Ovary (tissue), 9 donors: ENCODE results near the gene NUPR1. TPM values are rescaled to one million over a fixed set of nuclear protein-coding genes. Genes with fewer than 3 reads are reported as not detected.

ENCODE experiments used
- DNase-seq, 5 donors: peaks; one replicate each; pipeline ENCODE4 v3.0.0-alpha.2; 2019 to 2020
- H3K27ac ChIP-seq, 2 donors: fragments of 200-600 bp; one replicate each; pipeline versions ENCODE4 v1.5.1 to v1.8.0; 2019 to 2022
- H3K27me3 ChIP-seq: fragments of 200-600 bp; one replicate; pipeline ENCODE4 v1.8.0; 2022
- H3K36me3 ChIP-seq: fragments of 200-600 bp; sonication (generic); one replicate; pipeline ENCODE4 v1.5.1; 2019
- H3K4me1 ChIP-seq: one replicate; pipeline ENCODE4 v1.8.1; 2013; ENCODE audit warnings: mild to moderate bottlenecking, moderate library complexity; ENCODE audit not compliant: insufficient read depth
- H3K4me3 ChIP-seq: fragments of 200-600 bp; sonication (generic); one replicate; pipeline ENCODE4 v1.5.1; 2017
- H3K9me3 ChIP-seq, 2 donors: fragments of 200-600 bp in 1 of 2; sonication (generic) in 1 of 2; one replicate each; pipeline versions ENCODE4 v1.5.1 to v1.8.1; 2013 to 2019; ENCODE audit warnings: mild to moderate bottlenecking in 1 of 2, moderate library complexity in 1 of 2
- CTCF ChIP-seq, 3 donors: fragments of 450-650 bp in 2 of 3; fragments of 200-600 bp in 1 of 3; IDR thresholded peaks; one replicate each; pipeline versions ENCODE4 v1.5.1 to v1.8.0; 2016 to 2022; ENCODE audit warnings: antibody characterized with exemption in 3 of 3, mild to moderate bottlenecking in 1 of 3
- EP300 ChIP-seq: sonication (generic); formaldehyde crosslinking; IDR thresholded peaks from one replicate; pipeline ENCODE4 v1.6.1; 2017; ENCODE audit warnings: antibody characterized with exemption
- POLR2A ChIP-seq: fragments of 450-650 bp; IDR thresholded peaks from one replicate; pipeline ENCODE4 v1.6.1; 2017; ENCODE audit warnings: antibody characterized with exemption, mild to moderate bottlenecking, moderate library complexity
- WGBS, 3 donors: extraction: QIAGEN DNeasy Blood & Tissue Kit in 1 of 3; methylation state at CpG; one replicate each; pipeline versions ENCODE4 v1.1.5 to v1.1.7; 2013 to 2017; 5-methylcytosine and 5-hydroxymethylcytosine counted together
- intact Hi-C, 4 donors: fragments of 100-400 bp; cut with DNase I; formaldehyde crosslinking; loops; one replicate each; pipeline versions ENCODE4 v1.11.0 to v1.15.1; 2022 to 2023
- polyA plus RNA-seq, 2 donors: library from polyadenylated mRNA; stranded (reverse); fragments of 200-250 nt in 1 of 2; fragments of 350-450 nt in 1 of 2; fragmentation: Illumina TruSeq in 1 of 2; extraction: RNeasy Lipid Tissue Mini Kit (QIAGEN cat#74804) in 1 of 2; gene quantifications; one replicate each; pipeline ENCODE4 v1.2.3, GENCODE V29; 2013 to 2014
- total RNA-seq, 7 donors: library from RNA; depleted of rRNA in 2 of 7; stranded (reverse); fragments of >200 nt in 2 of 7; fragmentation: NEBNext Ultra II Directional in 3 of 7; extraction: Animal tissue kit (Norgen Biotek cat#: 25700) in 3 of 7; gene quantifications; one replicate each; pipeline versions ENCODE4 v1.1.0 to v1.2.4, GENCODE V29; 2016 to 2023
- donor health status: DM: no; HTN: no; CAD: no; lungs with moderate emphysema.
- donor health status: DM: no; HTN: no; CAD: no.
- donor health status: Bipolar disorder and iron deficiency.
- donor health status: DM: yes; HTN: yes; CAD: no.
- donor health status: DM: no; HTN: no; CAD: no.
- donor health status: DM: yes; HTN: yes; CAD: no.

The NUPR1 gene
- total and polyA plus RNA-seq, 9 donors: 25.5 to 366 (median 129) TPM

- Histone ChIP-seq H3K27ac (no peak overlapping the region), H3K4me1 (no peaks in the 10 kb centered on the region), H3K27me3 (no peaks in the 10 kb centered on the region), H3K36me3 (no peaks in the 10 kb centered on the region), H3K9me3 (no peaks in the 10 kb centered on the region), H3K4me3 (no peak overlapping the region)
- intact Hi-C loops: loop anchor here in 2 of 4 donors (10.0 kb wide), 1 partner anchor 49 kb away; no protein-coding TSS in a partner anchor
- 84 to 87% (median 87%) methylated on average over 20 of the region's 20 CpGs for WGBS, 3 donors
- no peak for DNase-seq
- TF ChIP-seq EP300: no peak
- TF ChIP-seq POLR2A: no peak
- no peak for TF ChIP-seq CTCF (IDR thresholded peaks at IDR 0.05)
These were observed 42.7 kb downstream of the NUPR1 start for GRCh38 chr16:28495795-28496749.

- Histone ChIP-seq H3K4me3 (no peak overlapping the region), H3K36me3 (no peaks in the 10 kb centered on the region), H3K27ac (no peak overlapping the region), H3K9me3 (no peaks in the 10 kb centered on the region), H3K27me3 (no peaks in the 10 kb centered on the region), H3K4me1 (peaks cover 2% of the 10 kb centered on the region)
- intact Hi-C loops: loop anchor here in 2 of 4 donors (10.0 kb wide), 1 partner anchor 50 kb away; no protein-coding TSS in a partner anchor
- no peak for DNase-seq
- 75 to 80% (median 77%) methylated on average over 13 of the region's 13 CpGs for WGBS, 3 donors
- TF ChIP-seq CTCF (IDR thresholded peaks at IDR 0.05) (no peak), EP300 (no peak), POLR2A (no peak)
These were observed 43.5 kb downstream of the NUPR1 start for GRCh38 chr16:28495098-28495793.

DNA sequence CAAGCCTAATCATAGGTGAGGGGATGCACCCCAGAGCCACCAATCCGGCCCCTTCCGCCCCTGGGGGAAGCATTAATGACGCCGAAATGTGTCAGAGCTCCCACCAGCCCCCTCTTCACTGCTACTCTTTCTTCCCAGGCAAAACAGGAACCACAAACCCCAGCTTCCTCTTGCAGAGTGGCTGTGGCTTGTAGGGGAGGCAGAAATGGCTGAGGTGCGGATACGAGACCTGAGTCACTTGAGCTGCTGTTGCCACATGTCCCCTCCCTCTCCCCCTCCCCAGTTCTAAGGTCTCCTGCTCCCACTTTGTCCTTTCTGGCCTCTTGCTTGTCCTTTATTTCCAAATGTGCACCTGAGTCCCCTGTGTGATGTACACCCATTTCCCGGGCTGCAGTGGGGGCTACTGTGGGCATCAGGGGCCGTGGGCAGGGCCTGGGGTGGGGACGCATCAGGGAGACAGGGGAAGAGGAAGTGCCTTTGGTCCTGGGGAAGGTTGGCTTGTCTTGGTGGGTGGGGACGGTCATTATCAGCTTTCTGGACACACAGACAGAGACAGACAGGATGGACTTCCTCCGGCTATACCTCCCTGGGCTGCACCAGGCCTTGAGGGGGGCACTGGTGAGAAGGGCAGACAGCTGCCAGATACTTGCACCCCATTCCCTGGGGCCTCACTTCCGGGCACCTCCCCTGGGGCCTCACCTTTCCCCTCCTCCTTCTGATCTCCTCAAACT, 44.5 kb downstream of the NUPR1 start, which contains the start of gene APOBR:
Gene APOBR (plus strand): TSS at position 523 of the 731 bp plus-strand sequence. CDS start 39 bp downstream, at position 562.
- intact Hi-C loops: loop anchor here in 3 of 4 donors (5.0 to 10.0 kb wide), 2 partner anchors 43 to 51 kb away; partner anchors contain the start of gene NUPR1 (in 1 of the 3)
- Histone ChIP-seq H3K36me3 (no peaks in the 10 kb centered on the region), H3K27ac (no peak within 1 kb of the TSS), H3K27me3 (no peaks in the 10 kb centered on the region), H3K4me1 (peaks cover 2% of the 10 kb centered on the region), H3K4me3 (no peak within 1 kb of the TSS), H3K9me3 (no peaks in the 10 kb centered on the region)
- 76 to 79% (median 76%) methylated on average over 12 of the region's 12 CpGs for WGBS, 3 donors
- DNase-seq: peak in 1 of 5 donors; percentile 18
- TF ChIP-seq CTCF (IDR thresholded peaks at IDR 0.05): no peak
- no peak for TF ChIP-seq EP300
- TF ChIP-seq POLR2A: no peak

DNA sequence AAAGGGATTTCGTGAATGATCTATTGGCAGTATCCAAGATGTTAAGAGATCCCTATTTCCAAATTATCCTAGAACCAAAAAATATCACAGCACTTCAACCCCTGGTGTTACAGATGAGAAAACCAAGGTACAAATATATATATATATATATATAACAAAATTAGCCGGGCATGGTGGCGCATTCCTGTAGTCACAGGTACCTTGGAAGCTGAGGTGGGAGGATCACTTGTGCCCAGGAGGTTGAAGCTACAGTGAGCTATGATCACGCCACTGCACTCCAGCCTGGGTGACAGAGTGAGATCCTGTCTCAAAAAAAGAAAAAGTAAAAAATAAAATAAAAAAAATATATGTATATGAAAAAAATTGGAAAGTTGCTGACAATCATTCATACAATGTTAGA, 46.3 kb downstream of the NUPR1 start:
- WGBS, 3 donors: 51 to 52% (median 51%) methylated on average over 4 of the region's 4 CpGs
- peak overlapping the region in 1 of 2 donors; percentile 87 for H3K27ac ChIP-seq
- TF ChIP-seq POLR2A: no peak
- TF ChIP-seq EP300: no peak
- TF ChIP-seq CTCF (IDR thresholded peaks at IDR 0.05): no peak
- intact Hi-C loops: loop anchor here in 3 of 4 donors (5.0 to 10.0 kb wide), 2 partner anchors 45 to 52 kb away; partner anchors contain the start of gene NUPR1 (in 1 of the 3)
- no peak for DNase-seq
- peak overlapping the region; percentile 99 for H3K4me3 ChIP-seq
- H3K9me3 ChIP-seq: no peaks in the 10 kb centered on the region
- H3K27me3 ChIP-seq: no peaks in the 10 kb centered on the region
- H3K36me3 ChIP-seq: no peaks in the 10 kb centered on the region
- peaks cover 2% of the 10 kb centered on the region for H3K4me1 ChIP-seq
